ENCODE measurements around the gene BRAF.

DNA sequence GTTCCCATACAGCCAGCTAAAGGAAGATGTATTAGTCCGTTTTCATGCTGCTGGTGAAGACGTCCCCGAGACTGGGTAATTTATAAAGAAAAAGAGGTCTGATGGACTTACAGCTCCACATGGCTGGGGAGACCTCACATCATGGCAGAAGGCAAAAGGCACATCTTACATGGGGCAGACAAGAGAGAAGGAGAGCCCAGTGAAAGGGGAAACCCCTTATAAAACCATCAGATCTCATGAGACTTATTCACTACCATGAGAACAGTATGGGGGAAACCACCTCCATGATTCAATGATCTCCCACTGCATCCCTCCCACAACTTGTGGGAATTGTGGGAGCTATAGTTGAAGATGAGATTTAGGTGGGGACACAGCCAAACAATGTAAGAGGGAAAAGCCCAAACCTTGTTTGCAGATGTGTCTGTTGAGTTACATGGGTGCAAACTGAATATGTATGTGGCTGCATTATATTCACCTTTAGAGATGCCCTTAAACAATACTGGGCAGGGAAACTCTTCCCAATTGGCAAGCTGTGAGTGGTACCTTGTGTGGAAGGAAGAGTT is 13.1 kb upstream of the BRAF start:
- TF ChIP-seq, protein P1, sequence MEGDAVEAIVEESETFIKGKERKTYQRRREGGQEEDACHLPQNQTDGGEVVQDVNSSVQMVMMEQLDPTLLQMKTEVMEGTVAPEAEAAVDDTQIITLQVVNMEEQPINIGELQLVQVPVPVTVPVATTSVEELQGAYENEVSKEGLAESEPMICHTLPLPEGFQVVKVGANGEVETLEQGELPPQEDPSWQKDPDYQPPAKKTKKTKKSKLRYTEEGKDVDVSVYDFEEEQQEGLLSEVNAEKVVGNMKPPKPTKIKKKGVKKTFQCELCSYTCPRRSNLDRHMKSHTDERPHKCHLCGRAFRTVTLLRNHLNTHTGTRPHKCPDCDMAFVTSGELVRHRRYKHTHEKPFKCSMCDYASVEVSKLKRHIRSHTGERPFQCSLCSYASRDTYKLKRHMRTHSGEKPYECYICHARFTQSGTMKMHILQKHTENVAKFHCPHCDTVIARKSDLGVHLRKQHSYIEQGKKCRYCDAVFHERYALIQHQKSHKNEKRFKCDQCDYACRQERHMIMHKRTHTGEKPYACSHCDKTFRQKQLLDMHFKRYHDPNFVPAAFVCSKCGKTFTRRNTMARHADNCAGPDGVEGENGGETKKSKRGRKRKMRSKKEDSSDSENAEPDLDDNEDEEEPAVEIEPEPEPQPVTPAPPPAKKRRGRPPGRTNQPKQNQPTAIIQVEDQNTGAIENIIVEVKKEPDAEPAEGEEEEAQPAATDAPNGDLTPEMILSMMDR (conservative IDR thresholded peaks at IDR 0.05; ENCODE audit: low read depth, low read length), result no peak
- TF ChIP-seq EZH2 (IDR thresholded peaks at IDR 0.05; ENCODE audit: low read length, unreplicated experiment) (no peak), EZH2phosphoT487 (IDR thresholded peaks at IDR 0.05; ENCODE audit: borderline replicate concordance, low read length) (no peak)

All from PC-3 (cell line).